22Rv1 (cell line): ENCODE data around the gene GSTO1.

Experiments
- H3K27ac ChIP-seq: fragments of 450-650 bp; 2 replicates; pipeline ENCODE4 v1.5.1; 2017
- ZFX ChIP-seq: fragments of 450-650 bp; IDR thresholded peaks from 2 replicates; pipeline ENCODE4 v1.6.1; 2017; ENCODE audit warnings: antibody characterized with exemption, borderline replicate concordance
- TF ChIP-seq, protein P1 (sequence below): fragments of 450-650 bp; IDR thresholded peaks from 2 replicates; pipeline ENCODE4 v1.5.1; 2017; ENCODE audit warnings: mild to moderate bottlenecking

The GSTO1 gene

DNA sequence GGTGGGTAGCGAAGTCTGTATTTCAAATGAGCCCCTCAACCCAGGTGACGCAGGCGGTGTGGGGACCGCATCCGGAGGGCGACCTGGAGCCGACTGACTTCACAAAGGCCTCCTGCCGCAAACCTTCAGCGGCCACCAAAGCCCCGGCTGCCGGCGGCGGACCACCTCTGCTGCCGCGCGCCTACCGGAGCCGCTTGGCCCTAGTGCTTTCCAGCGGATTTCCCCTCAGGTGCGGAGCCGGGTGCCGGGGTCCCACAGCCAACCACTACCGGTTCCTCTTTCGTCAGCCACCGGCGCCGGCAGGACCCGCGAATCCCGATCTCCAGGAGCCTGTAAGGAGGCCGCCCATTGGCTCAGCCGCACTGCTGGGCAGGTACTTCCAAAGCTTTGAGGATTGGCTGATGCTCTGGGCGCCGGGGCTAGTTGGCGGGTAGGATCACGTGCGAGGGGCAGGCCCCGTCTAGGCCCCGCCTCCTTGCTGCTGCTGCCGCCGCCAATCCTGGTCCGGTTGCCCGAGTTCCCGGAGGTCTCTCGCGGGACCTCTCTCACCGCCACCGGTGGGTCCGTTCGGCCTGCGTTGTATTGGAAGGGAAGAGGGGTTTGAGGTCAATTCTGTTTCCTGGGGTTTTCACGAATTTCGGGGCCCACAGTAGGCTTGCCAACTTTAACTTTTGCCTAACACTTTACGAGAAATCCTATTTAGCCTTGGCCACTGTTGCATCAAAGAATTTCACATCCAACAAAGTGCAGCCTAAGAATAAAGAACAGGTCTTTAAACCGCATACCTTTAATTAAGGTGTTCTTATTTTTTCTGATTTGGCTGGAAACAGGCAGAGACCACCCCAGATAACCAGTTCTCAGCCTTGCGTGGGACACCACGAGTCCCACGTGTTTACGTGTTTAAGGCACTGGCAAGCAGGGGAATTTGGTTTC is 14.3 kb downstream of the GSTO1 start, which contains the start of gene GSTO2:
Gene GSTO2, plus strand, starts transcription at position 472 of the 933 bp plus-strand sequence. CDS start 5,732 bp downstream, outside the sequence.
- H3K27ac ChIP-seq: peak within 1 kb of the TSS; percentile 59
- no peak for TF ChIP-seq ZFX
- TF ChIP-seq, protein P1, sequence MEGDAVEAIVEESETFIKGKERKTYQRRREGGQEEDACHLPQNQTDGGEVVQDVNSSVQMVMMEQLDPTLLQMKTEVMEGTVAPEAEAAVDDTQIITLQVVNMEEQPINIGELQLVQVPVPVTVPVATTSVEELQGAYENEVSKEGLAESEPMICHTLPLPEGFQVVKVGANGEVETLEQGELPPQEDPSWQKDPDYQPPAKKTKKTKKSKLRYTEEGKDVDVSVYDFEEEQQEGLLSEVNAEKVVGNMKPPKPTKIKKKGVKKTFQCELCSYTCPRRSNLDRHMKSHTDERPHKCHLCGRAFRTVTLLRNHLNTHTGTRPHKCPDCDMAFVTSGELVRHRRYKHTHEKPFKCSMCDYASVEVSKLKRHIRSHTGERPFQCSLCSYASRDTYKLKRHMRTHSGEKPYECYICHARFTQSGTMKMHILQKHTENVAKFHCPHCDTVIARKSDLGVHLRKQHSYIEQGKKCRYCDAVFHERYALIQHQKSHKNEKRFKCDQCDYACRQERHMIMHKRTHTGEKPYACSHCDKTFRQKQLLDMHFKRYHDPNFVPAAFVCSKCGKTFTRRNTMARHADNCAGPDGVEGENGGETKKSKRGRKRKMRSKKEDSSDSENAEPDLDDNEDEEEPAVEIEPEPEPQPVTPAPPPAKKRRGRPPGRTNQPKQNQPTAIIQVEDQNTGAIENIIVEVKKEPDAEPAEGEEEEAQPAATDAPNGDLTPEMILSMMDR: no peak

DNA sequence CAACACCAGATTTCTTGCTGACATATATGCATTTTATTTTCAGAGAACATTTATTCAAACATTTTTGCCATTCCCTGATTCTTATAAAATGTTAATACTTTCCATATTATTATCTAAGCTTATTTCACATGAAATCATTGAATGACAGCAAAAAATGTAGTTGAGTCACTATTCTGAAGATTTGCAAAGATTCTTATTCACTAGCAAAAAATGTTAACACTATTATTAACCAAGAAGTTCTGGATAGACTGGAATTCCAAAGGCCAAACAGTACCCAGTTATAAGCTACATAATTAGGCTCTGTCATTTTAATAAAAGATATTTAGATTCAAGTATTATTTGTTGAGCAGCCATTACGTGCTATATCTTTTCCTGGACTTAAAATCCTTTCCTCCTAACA is 18.6 kb downstream of the GSTO1 start:
- TF ChIP-seq, protein P1: no peak
- no peak for TF ChIP-seq ZFX
- no peak overlapping the region for H3K27ac ChIP-seq

DNA sequence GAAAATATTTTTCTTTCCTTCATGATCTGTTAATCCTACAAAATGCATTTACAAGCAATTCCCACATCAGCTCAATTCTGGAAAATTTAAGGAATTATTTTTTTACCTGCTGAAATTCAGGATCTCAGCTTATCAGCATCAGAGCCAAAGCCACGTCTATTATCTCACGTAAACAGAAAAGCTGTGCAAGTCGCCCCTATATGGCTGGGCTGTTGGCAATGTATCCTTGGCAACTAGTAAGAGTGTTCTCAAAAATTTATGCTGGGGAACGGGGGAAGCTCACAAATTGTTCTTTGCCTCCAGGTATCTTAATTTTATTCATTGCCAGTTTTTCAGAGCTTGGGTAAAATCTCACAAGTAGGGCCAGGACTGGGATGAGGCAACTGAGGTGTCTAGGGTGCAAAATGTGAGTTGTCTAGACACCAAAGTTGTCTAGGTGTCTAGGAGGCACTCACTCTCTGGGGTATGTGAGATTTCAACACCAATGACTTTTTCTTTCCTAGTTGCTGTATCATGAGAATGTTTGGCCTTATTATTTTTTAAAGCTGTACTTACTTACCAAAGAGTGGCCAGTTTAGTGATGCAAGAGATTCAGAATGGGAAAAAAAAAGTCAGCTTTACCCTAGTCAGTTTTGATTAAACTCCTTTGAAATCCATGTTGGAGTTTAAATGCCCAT is 19.3 kb downstream of the GSTO1 start:
- H3K27ac ChIP-seq: no peak overlapping the region
- TF ChIP-seq, protein P1: no peak
- TF ChIP-seq ZFX: no peak

DNA sequence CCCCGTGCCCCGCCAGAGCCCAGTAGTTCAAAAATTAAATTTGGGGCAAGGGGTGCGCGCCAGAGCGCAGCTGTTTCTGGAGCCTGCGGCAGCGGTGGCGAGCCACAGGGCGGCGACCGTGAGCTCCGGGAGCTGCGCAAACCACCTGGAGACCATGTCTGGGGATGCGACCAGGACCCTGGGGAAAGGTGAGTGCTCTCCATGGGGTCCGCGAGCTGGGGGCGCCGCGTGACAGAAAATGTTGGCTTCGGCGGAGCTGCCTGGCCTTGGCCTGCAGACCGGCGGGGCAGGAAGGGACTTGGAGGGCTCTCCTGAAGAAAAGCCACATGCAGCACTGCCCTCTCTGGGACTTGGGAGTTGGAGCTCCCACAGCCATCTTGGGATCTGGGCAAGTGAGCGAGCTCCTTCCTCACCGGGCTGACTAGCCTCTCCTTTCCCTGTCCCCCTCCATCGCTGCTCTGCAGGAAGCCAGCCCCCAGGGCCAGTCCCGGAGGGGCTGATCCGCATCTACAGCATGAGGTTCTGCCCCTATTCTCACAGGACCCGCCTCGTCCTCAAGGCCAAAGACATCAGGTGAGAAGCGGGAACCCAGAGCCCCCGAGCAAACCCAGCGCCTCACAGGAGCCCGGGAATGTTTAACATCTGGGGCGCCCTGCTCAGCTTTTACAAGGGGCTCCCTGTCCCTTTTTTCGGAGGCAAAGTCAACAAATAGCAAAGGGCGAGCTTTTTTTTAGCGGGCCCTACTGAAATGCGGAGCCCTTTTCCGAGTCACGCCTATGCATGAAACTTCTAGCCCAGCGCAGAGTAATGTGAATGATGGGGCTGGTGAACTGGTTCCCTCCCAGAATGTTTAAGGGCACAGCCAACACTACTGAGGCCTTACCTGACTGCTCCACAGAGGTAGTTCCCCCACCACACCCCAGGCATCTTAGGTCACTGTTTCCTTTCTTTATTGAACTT is 20.4 kb downstream of the GSTO1 start:
- no peak for TF ChIP-seq ZFX
- TF ChIP-seq, protein P1: peak; percentile 99
- H3K27ac ChIP-seq: peak overlapping the region; percentile 47

DNA sequence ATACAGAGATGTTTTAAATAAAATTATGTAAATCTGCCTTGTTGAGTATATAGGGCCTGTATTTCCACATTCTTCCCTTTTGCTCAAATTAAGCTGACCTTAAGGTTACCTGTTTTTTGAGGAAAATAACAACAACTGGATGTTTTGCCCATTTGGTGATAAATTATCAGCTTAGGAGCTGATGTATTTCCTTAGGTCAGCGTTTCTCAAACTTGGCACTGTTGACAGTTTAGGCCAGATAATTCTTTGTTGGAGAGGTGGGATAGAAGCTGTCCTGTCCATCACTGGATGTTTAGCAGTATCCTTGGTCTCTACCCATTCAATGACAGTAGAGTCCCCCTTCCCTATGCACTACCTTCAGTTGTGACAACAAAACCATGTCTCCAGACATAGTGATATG is 21.5 kb downstream of the GSTO1 start:
- TF ChIP-seq ZFX: no peak
- TF ChIP-seq, protein P1: no peak
- H3K27ac ChIP-seq: no peak overlapping the region

DNA sequence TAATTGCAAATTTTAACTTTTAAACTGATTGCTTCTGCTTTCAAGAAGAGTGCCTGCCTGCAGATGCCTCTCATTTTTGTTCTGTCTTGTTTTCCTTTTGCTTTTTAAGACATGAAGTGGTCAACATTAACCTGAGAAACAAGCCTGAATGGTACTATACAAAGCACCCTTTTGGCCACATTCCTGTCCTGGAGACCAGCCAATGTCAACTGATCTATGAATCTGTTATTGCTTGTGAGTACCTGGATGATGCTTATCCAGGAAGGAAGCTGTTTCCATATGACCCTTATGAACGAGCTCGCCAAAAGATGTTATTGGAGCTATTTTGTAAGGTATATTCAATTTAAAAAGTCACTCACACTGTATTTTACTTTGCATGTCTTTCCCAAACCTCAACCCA is 23.1 kb downstream of the GSTO1 start:
- no peak overlapping the region for H3K27ac ChIP-seq
- TF ChIP-seq, protein P1: no peak
- no peak for TF ChIP-seq ZFX
